CD4-positive, alpha-beta memory T cell (primary cell): ENCODE data around the gene IFNL3. TPM values are rescaled to one million over a fixed set of nuclear protein-coding genes. Genes with fewer than 3 reads are reported as not detected.

Experiments used
- CTCF ChIA-PET: fragments of 350-600 bp; sonication (Branson Sonifier 250); formaldehyde crosslinking; loops from one replicate; lab custom pipeline; 2021; ENCODE audit warnings: inconsistent platforms; ENCODE audit not compliant: partially characterized antibody; lab: Charles Lee
- POLR2A ChIA-PET: fragments of 350-600 bp; sonication (Branson Sonifier 250); formaldehyde crosslinking; loops from one replicate; lab custom pipeline; 2021; ENCODE audit not compliant: partially characterized antibody; lab: Charles Lee
- DNase-seq, 5 donors: peaks; one replicate each; pipeline versions ENCODE4 v3.0.0 to v3.0.0-alpha.2; 2020 to 2022; ENCODE audit warnings: mixed read lengths in 1 of 5
- H3K27ac ChIP-seq: one replicate; pipeline ENCODE4 v1.7.0; 2013; ENCODE audit warnings: low read depth, low read length
- H3K27me3 ChIP-seq: 2 replicates; pipeline ENCODE4 v1.7.0; 2013; ENCODE audit warnings: mild to moderate bottlenecking, low read length, moderate library complexity; ENCODE audit not compliant: insufficient read depth
- H3K36me3 ChIP-seq: 2 replicates; pipeline ENCODE4 v1.7.0; 2013; ENCODE audit warnings: mild to moderate bottlenecking, low read length, moderate library complexity; ENCODE audit not compliant: insufficient read depth
- H3K4me1 ChIP-seq: 2 replicates; pipeline ENCODE4 v1.7.0; 2013; ENCODE audit warnings: mild to moderate bottlenecking, low read length, moderate library complexity; ENCODE audit not compliant: insufficient read depth
- H3K4me3 ChIP-seq, 2 donors: one replicate each; pipeline ENCODE4 v1.7.0; 2013; ENCODE audit warnings: low read length in 2 of 2, mild to moderate bottlenecking in 1 of 2
- H3K9me3 ChIP-seq, 2 donors: one replicate each; pipeline ENCODE4 v1.7.0; 2013; ENCODE audit warnings: low read length in 2 of 2, control low read depth in 1 of 2; ENCODE audit not compliant: control insufficient read depth in 1 of 2
- H3K27ac Mint-ChIP-seq, 7 donors: one replicate each; pipeline ENCODE4 v1.8.0; 2020 to 2021; ENCODE audit warnings: mixed read lengths in 7 of 7, mild to moderate bottlenecking in 6 of 7, inconsistent platforms in 3 of 7, moderate library complexity in 3 of 7
- H3K27me3 Mint-ChIP-seq, 2 donors: one replicate each; pipeline ENCODE4 v1.8.0; 2020 to 2021; ENCODE audit warnings: mixed read lengths in 2 of 2
- H3K36me3 Mint-ChIP-seq, 2 donors: one replicate each; pipeline ENCODE4 v1.8.0; 2020 to 2021; ENCODE audit warnings: mixed read lengths in 2 of 2, inconsistent platforms in 1 of 2, mild to moderate bottlenecking in 1 of 2
- H3K4me1 Mint-ChIP-seq, 4 donors: one replicate each; pipeline ENCODE4 v1.8.0; 2020 to 2021; ENCODE audit warnings: mixed read lengths in 4 of 4, mild to moderate bottlenecking in 1 of 4
- H3K4me3 Mint-ChIP-seq, 8 donors: one replicate each; pipeline ENCODE4 v1.8.0; 2020 to 2021; ENCODE audit warnings: mixed read lengths in 8 of 8, mild to moderate bottlenecking in 7 of 8, moderate library complexity in 6 of 8, inconsistent platforms in 3 of 8
- H3K9me3 Mint-ChIP-seq, 8 donors: one replicate each; pipeline ENCODE4 v1.8.0; 2020 to 2021; ENCODE audit warnings: mixed read lengths in 8 of 8, mild to moderate bottlenecking in 5 of 8, inconsistent platforms in 3 of 8, moderate library complexity in 1 of 8
- intact Hi-C: fragments of 100-400 bp; cut with micrococcal nuclease; formaldehyde crosslinking; loops from one replicate; pipeline ENCODE4 v1.15.1; 2023
- polyA plus RNA-seq, 2 donors: library from polyadenylated mRNA; unstranded; fragments of 300-500 nt; fragmentation: Illumina TruSeq; gene quantifications; one replicate each; pipeline ENCODE4 v1.2.3, GENCODE V29; 2021
- total RNA-seq, 2 experiments: library from RNA; stranded (reverse); gene quantifications; one replicate each; pipeline ENCODE4 v1.2.3, GENCODE V29; 2021

Gene IFNL3
- total and polyA plus RNA-seq, 4 experiments from 2014 or later = not detected

GRCh38 chr19:39200066-39200802, 44.6 kb downstream of the IFNL3 start:
- Histone ChIP-seq H3K4me1 (peaks cover 20% of the 10 kb centered on the region), H3K36me3 (no peaks in the 10 kb centered on the region), H3K4me3 (no peak overlapping the region), H3K27me3 (peaks cover 13% of the 10 kb centered on the region), H3K9me3 (no peaks in the 10 kb centered on the region), H3K27ac (no peak overlapping the region)
- H3K4me1 Mint-ChIP-seq = peaks cover 12 to 27% (median 18%) of the 10 kb centered on the region in 4 donors
- ChIA-PET CTCF (no interaction called here), POLR2A (no interaction called here)
- intact Hi-C loops = no loop called here
- peak overlapping the region in 1 of 7 donors; percentile 61 for H3K27ac Mint-ChIP-seq
- no peak for DNase-seq
- no peak overlapping the region for H3K4me3 Mint-ChIP-seq
- no peaks in the 10 kb centered on the region for H3K36me3 Mint-ChIP-seq
- H3K27me3 Mint-ChIP-seq = peaks cover 37 to 45% of the 10 kb centered on the region in 2 donors
- no peaks in the 10 kb centered on the region for H3K9me3 Mint-ChIP-seq

- Histone ChIP-seq H3K27ac (no peak overlapping the region), H3K27me3 (peaks cover 19% of the 10 kb centered on the region), H3K9me3 (no peaks in the 10 kb centered on the region), H3K36me3 (no peaks in the 10 kb centered on the region), H3K4me1 (peaks cover 24% of the 10 kb centered on the region), H3K4me3 (no peak overlapping the region)
- H3K4me3 Mint-ChIP-seq = no peak overlapping the region
- H3K27me3 Mint-ChIP-seq = peaks cover 38 to 49% of the 10 kb centered on the region in 2 donors
- DNase-seq = no peak
- H3K36me3 Mint-ChIP-seq = no peaks in the 10 kb centered on the region
- CTCF ChIA-PET = no interaction called here
- POLR2A ChIA-PET = no interaction called here
- no peak overlapping the region for H3K27ac Mint-ChIP-seq
- peaks cover 14 to 32% (median 22%) of the 10 kb centered on the region in 4 donors for H3K4me1 Mint-ChIP-seq
- H3K9me3 Mint-ChIP-seq = no peaks in the 10 kb centered on the region
- intact Hi-C loops = no loop called here
Measured at GRCh38 chr19:39199025-39199424, 45.8 kb downstream of the IFNL3 start.

GRCh38 chr19:39197808-39198207, 47.0 kb downstream of the IFNL3 start:
- H3K27me3 Mint-ChIP-seq = peaks cover 35 to 50% of the 10 kb centered on the region in 2 donors
- CTCF ChIA-PET = no interaction called here
- Histone ChIP-seq H3K27ac (no peak overlapping the region), H3K36me3 (no peaks in the 10 kb centered on the region), H3K27me3 (peaks cover 17% of the 10 kb centered on the region), H3K4me1 (peaks cover 24% of the 10 kb centered on the region), H3K9me3 (no peaks in the 10 kb centered on the region), H3K4me3 (no peak overlapping the region)
- POLR2A ChIA-PET = no interaction called here
- H3K4me1 Mint-ChIP-seq = peaks cover 14 to 32% (median 22%) of the 10 kb centered on the region in 4 donors
- no peaks in the 10 kb centered on the region for H3K36me3 Mint-ChIP-seq
- no peak overlapping the region for H3K27ac Mint-ChIP-seq
- intact Hi-C loops = no loop called here
- no peaks in the 10 kb centered on the region for H3K9me3 Mint-ChIP-seq
- DNase-seq = no peak
- H3K4me3 Mint-ChIP-seq = peak overlapping the region in 4 of 8 donors; percentile 49 to 76 (median 69)

- Histone ChIP-seq H3K27me3 (peaks cover 13% of the 10 kb centered on the region), H3K27ac (no peak within 1 kb of the TSS), H3K36me3 (no peaks in the 10 kb centered on the region), H3K9me3 (no peaks in the 10 kb centered on the region), H3K4me3 (no peak within 1 kb of the TSS), H3K4me1 (peaks cover 24% of the 10 kb centered on the region)
- intact Hi-C loops = no loop called here
- CTCF ChIA-PET = no interaction called here
- no peak for DNase-seq
- Mint-ChIP-seq H3K27me3 (peaks cover 30 to 46% of the 10 kb centered on the region in 2 donors), H3K36me3 (no peaks in the 10 kb centered on the region), H3K4me1 (peaks cover 14 to 32% (median 22%) of the 10 kb centered on the region in 4 donors), H3K9me3 (no peaks in the 10 kb centered on the region), H3K27ac (peak within 1 kb of the TSS in 5 of 7 donors; percentile 5 to 60 (median 41)), H3K4me3 (peak within 1 kb of the TSS; percentile 32 to 80 (median 74))
- POLR2A ChIA-PET = no interaction called here
Measured at GRCh38 chr19:39196860-39197562, 47.8 kb downstream of the IFNL3 start, which contains the start of gene NCCRP1. Gene NCCRP1 (plus strand): TSS chr19:39196964. CDS start chr19:39196983, 19 bp downstream.

GRCh38 chr19:39196320-39196719, 48.5 kb downstream of the IFNL3 start:
- Mint-ChIP-seq H3K9me3 (no peaks in the 10 kb centered on the region), H3K4me1 (peaks cover 14 to 32% (median 22%) of the 10 kb centered on the region in 4 donors), H3K36me3 (no peaks in the 10 kb centered on the region), H3K27me3 (peaks cover 24 to 41% of the 10 kb centered on the region in 2 donors), H3K27ac (peak overlapping the region in 2 of 7 donors; percentile 41 to 58), H3K4me3 (peak overlapping the region in 5 of 8 donors; percentile 39 to 75 (median 57))
- H3K4me1 ChIP-seq = peaks cover 24% of the 10 kb centered on the region
- no peaks in the 10 kb centered on the region for H3K9me3 ChIP-seq
- no peak overlapping the region for H3K4me3 ChIP-seq
- no peak for DNase-seq
- no peaks in the 10 kb centered on the region for H3K36me3 ChIP-seq
- ChIA-PET CTCF (interaction anchor here (1.4 kb wide), 1 partner anchor 10 kb away, joined by 6 read pairs; no protein-coding TSS in a partner anchor), POLR2A (interaction anchor here (0.5 kb wide), 1 partner anchor 179 kb away, joined by 3 read pairs; no protein-coding TSS in a partner anchor)
- H3K27me3 ChIP-seq = peaks cover 13% of the 10 kb centered on the region
- intact Hi-C loops = no loop called here
- H3K27ac ChIP-seq = no peak overlapping the region

GRCh38 chr19:39195755-39196154, 49.1 kb downstream of the IFNL3 start:
- POLR2A ChIA-PET = interaction anchor here (0.5 kb wide), 1 partner anchor 179 kb away, joined by 3 read pairs; no protein-coding TSS in a partner anchor
- H3K4me3 Mint-ChIP-seq = peak overlapping the region in 6 of 8 donors; percentile 9 to 68 (median 54)
- H3K9me3 ChIP-seq = no peaks in the 10 kb centered on the region
- intact Hi-C loops = no loop called here
- H3K4me1 Mint-ChIP-seq = peaks cover 14 to 30% (median 22%) of the 10 kb centered on the region in 4 donors
- no peak overlapping the region for H3K4me3 ChIP-seq
- H3K27me3 ChIP-seq = peaks cover 13% of the 10 kb centered on the region
- H3K27ac Mint-ChIP-seq = peak overlapping the region in 1 of 7 donors; percentile 58
- no peaks in the 10 kb centered on the region for H3K9me3 Mint-ChIP-seq
- no peak overlapping the region for H3K27ac ChIP-seq
- peak in 4 of 5 donors; percentile 15 to 33 (median 26) for DNase-seq
- H3K36me3 ChIP-seq = no peaks in the 10 kb centered on the region
- H3K36me3 Mint-ChIP-seq = no peaks in the 10 kb centered on the region
- H3K4me1 ChIP-seq = peaks cover 24% of the 10 kb centered on the region
- CTCF ChIA-PET = interaction anchor here (1.4 kb wide), 1 partner anchor 9 kb away, joined by 6 read pairs; no protein-coding TSS in a partner anchor
- peaks cover 21 to 36% of the 10 kb centered on the region in 2 donors for H3K27me3 Mint-ChIP-seq
